ENCODE measurements around the gene FAM117A. TPM values are rescaled to one million over a fixed set of nuclear protein-coding genes. Genes with fewer than 3 reads are reported as not detected.

FAM117A gene
- total and polyA plus RNA-seq, 2 of the 8 experiments (the other 6 are each of a cell fraction or from before 2014, with no cell fraction given), result 28.4 to 45.7 TPM

DNA sequence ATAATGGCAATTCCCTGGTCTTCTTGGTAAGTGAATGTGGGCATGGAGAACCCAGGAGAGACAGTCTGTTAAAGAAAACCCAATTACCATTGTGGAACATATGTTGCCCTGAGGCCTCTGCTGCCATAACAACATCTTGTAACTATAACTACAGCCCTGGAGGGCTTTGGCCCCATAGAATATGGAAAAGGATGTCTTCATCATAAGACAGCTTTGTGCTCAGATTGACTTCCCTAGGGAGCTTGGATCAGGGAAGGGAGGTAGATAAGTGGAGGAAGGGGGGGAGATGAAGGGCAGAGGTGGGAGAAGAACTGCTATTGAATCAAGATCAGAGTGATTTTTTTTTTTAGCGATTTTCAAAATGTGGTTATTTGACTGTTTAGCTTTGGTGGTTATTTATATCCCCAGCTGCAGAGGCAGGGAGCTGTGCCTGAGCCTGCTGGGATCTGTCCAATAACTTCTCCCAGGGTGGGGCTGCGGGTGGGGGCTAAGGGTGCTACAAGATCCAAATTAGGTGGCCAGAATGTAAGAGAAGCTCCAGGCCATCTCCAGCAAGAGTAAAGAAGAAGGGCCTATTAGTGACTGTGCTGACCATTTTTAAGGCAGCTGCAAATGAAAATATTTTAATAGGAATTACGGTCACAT, 19.3 kb upstream of the FAM117A start:
- no peaks in the 10 kb centered on the region for H3K36me3 ChIP-seq (ENCODE audit: control insufficient read depth in 2 of 4, insufficient read depth in 4 of 4, low read length in 3 of 4)
- ChIA-PET POLR2A (ENCODE audit: partially characterized antibody) (interaction anchor here (0.5 to 3.2 kb wide), 6 partner anchors 18 to 286 kb away, joined by 3 to 11 read pairs (median 3); partner anchors contain the start of gene FAM117A), CTCF (ENCODE audit: partially characterized antibody) (interaction anchor here (0.6 to 1.3 kb wide), 4 partner anchors 16 to 394 kb away, joined by 3 to 4 read pairs (median 3); no protein-coding TSS in a partner anchor)
- 0 out of 7 replicates have a peak, but pooled peaks cover 0 to 4% (median 0%) of the 10 kb centered on the region in 4 experiments for H3K4me1 ChIP-seq (replicated peaks in 1 of 4; ENCODE audit: control insufficient read depth in 3 of 4, insufficient read depth in 4 of 4, low read length in 3 of 4)
- no peaks in the 10 kb centered on the region for H3K79me2 ChIP-seq (ENCODE audit: control insufficient read depth in 1 of 2, insufficient read depth in 2 of 2, low read length in 2 of 2)
- H2BK15ac ChIP-seq (ENCODE audit: low read length), result no peak overlapping the region
- no peak overlapping the region for H3K27ac ChIP-seq (ENCODE audit: low read depth, low read length)
- DNase-seq (ENCODE audit: low read depth in 1 of 2, low spot score in 2 of 2) (no peak), FAIRE-seq (no peak)
- H4K91ac ChIP-seq (replicated peaks; ENCODE audit: insufficient read length, low read length), result no peak overlapping the region
- H2BK20ac ChIP-seq (ENCODE audit: low read length), result no peak overlapping the region
- peaks cover 5% of the 10 kb centered on the region; the same call in 1 of the 2 replicates for H3K23me2 ChIP-seq (ENCODE audit: low read depth, low read length)
- no peak overlapping the region for H3K14ac ChIP-seq (ENCODE audit: insufficient read length)
- no peak overlapping the region for H2BK120ac ChIP-seq (replicated peaks; ENCODE audit: low read depth, low read length)
- H3K56ac ChIP-seq (replicated peaks; ENCODE audit: insufficient read length, low read depth, low read length), result no peak overlapping the region
- H3K9ac ChIP-seq (replicated peaks in 1 of 4; ENCODE audit: extremely low read depth in 1 of 4, low read depth in 3 of 4, low read length in 3 of 4), result no peak overlapping the region
- H3K27me3 ChIP-seq (replicated peaks in 1 of 4; ENCODE audit: control insufficient read depth in 3 of 4, extremely low read depth in 1 of 4, insufficient read depth in 3 of 4, low read length in 3 of 4), result peaks cover 0 to 3% (median 0%) of the 10 kb centered on the region in 4 experiments; a peak in 2 of 7 replicates
- no peak overlapping the region for H3K23ac ChIP-seq (ENCODE audit: insufficient read length)
- no peak overlapping the region for H2BK5ac ChIP-seq (ENCODE audit: low read depth, low read length)
- H3K4me2 ChIP-seq (ENCODE audit: insufficient read depth in 1 of 2, low read depth in 2 of 2, low read length in 2 of 2), result no peak overlapping the region
- H2AK5ac ChIP-seq (ENCODE audit: low read depth, low read length), result no peak overlapping the region
- H4K20me1 ChIP-seq (replicated peaks in 1 of 2; ENCODE audit: control insufficient read depth in 1 of 2, insufficient read depth in 2 of 2, low read length in 2 of 2), result no peaks in the 10 kb centered on the region
- no peak overlapping the region for H4K8ac ChIP-seq (ENCODE audit: extremely low read depth, insufficient read depth, low read length)
- H3K4me3 ChIP-seq (ENCODE audit: extremely low read depth in 1 of 4, insufficient read depth in 2 of 4, low read depth in 3 of 4, low read length in 4 of 4), result no peak overlapping the region
- no peak overlapping the region for H3K18ac ChIP-seq (ENCODE audit: extremely low read depth, low read length)
- H3K79me1 ChIP-seq (ENCODE audit: low read depth, low read length), result no peaks in the 10 kb centered on the region
- H4K5ac ChIP-seq (ENCODE audit: insufficient read length, low read depth, low read length), result no peak overlapping the region
- no peaks in the 10 kb centered on the region for H3K9me3 ChIP-seq (ENCODE audit: insufficient read depth in 2 of 2, low read depth in 1 of 2, low read length in 1 of 2)
- no peak overlapping the region for H2AFZ ChIP-seq (ENCODE audit: low read length)
- no peak overlapping the region for H3K4ac ChIP-seq (replicated peaks; ENCODE audit: insufficient read length, low read depth, low read length)
- no peak overlapping the region for H2BK12ac ChIP-seq (ENCODE audit: low read depth, low read length)
- WGBS, 2 experiments (ENCODE audit: extremely low coverage in 1 of 2, insufficient coverage in 1 of 2, insufficient read length in 1 of 2, insufficient replicate concordance in 2 of 2, low coverage in 1 of 2, low lambda C conversion rate in 2 of 2, missing lambda C conversion rate in 1 of 2), result 88% methylated on average over 3 of the region's 3 CpGs; no CpG with 5 or more reads in 1 of the 2 experiments
- TF ChIP-seq, protein P1, sequence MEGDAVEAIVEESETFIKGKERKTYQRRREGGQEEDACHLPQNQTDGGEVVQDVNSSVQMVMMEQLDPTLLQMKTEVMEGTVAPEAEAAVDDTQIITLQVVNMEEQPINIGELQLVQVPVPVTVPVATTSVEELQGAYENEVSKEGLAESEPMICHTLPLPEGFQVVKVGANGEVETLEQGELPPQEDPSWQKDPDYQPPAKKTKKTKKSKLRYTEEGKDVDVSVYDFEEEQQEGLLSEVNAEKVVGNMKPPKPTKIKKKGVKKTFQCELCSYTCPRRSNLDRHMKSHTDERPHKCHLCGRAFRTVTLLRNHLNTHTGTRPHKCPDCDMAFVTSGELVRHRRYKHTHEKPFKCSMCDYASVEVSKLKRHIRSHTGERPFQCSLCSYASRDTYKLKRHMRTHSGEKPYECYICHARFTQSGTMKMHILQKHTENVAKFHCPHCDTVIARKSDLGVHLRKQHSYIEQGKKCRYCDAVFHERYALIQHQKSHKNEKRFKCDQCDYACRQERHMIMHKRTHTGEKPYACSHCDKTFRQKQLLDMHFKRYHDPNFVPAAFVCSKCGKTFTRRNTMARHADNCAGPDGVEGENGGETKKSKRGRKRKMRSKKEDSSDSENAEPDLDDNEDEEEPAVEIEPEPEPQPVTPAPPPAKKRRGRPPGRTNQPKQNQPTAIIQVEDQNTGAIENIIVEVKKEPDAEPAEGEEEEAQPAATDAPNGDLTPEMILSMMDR (IDR thresholded peaks at IDR 0.05; ENCODE audit: control extremely low read depth in 1 of 3, insufficient read depth in 1 of 3, low read depth in 1 of 3, low read length in 3 of 3), result no peak
- TF ChIP-seq, protein P2, sequence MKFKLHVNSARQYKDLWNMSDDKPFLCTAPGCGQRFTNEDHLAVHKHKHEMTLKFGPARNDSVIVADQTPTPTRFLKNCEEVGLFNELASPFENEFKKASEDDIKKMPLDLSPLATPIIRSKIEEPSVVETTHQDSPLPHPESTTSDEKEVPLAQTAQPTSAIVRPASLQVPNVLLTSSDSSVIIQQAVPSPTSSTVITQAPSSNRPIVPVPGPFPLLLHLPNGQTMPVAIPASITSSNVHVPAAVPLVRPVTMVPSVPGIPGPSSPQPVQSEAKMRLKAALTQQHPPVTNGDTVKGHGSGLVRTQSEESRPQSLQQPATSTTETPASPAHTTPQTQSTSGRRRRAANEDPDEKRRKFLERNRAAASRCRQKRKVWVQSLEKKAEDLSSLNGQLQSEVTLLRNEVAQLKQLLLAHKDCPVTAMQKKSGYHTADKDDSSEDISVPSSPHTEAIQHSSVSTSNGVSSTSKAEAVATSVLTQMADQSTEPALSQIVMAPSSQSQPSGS (IDR thresholded peaks at IDR 0.05; ENCODE audit: low read length), result no peak
- no peak for TF ChIP-seq CBX5 (IDR thresholded peaks at IDR 0.05; ENCODE audit: low read depth, low read length)
- no peak for TF ChIP-seq TEAD4 (IDR thresholded peaks at IDR 0.05; ENCODE audit: low read depth, low read length)
- no peak for TF ChIP-seq CTBP2 (IDR thresholded peaks at IDR 0.05; ENCODE audit: borderline replicate concordance, insufficient read depth, insufficient read length, low read length)
- TF ChIP-seq, protein P3, sequence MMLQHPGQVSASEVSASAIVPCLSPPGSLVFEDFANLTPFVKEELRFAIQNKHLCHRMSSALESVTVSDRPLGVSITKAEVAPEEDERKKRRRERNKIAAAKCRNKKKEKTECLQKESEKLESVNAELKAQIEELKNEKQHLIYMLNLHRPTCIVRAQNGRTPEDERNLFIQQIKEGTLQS (IDR thresholded peaks at IDR 0.05; ENCODE audit: insufficient read depth, low read depth, low read length), result no peak
- no peak for TF ChIP-seq CHD2 (IDR thresholded peaks at IDR 0.05; ENCODE audit: low read length)

Measured in H1 (cell line).